Measurements from ENCODE around the gene VGF. TPM values are rescaled to one million over a fixed set of nuclear protein-coding genes. Genes with fewer than 3 reads are reported as not detected.

VGF gene
- total RNA-seq, 1 donor from 2014 or later = 0.77 TPM

DNA sequence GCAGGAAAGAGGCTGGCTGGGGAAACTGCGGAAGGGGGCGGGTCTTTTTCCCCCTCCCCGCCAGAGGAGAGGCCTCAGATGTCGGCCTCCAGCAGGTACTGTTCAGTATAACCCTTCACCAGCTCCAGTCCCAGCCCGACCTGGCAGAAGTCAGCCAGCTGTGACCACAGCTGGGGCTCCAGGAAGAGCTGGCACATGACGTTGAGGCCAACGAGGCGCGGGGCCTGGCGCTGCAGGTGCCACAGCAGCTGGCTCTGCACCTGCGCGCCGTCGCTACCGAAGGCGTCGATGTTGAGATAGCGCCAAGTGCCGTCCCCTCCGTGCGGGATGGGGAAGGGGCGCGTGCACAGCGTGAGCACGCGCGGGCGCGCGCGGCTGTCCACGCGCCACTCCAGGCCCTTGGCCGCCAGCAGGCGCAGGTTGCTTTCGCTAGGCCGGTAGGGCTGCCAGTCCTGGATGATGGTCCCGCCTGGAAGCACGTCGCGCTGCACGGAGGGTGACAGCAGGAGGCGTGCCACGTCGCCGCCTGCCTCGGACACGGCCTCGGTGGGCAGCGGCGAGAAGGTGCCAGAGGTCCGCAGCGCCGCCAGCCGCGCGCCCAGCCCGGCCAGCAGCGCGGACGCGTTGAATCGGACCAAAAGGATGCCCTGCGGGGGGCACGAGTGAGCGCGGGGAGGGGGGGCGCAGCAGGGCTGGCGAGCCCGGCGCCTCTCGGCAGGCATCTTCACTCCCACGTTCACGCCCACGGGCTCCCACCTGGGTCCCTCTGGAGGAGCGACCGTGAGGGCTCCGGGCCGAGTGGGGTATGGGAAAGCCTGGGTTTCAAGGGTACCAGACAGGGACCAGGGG is 6.9 kb upstream of the VGF start:
- TF ChIP-seq, protein P1, sequence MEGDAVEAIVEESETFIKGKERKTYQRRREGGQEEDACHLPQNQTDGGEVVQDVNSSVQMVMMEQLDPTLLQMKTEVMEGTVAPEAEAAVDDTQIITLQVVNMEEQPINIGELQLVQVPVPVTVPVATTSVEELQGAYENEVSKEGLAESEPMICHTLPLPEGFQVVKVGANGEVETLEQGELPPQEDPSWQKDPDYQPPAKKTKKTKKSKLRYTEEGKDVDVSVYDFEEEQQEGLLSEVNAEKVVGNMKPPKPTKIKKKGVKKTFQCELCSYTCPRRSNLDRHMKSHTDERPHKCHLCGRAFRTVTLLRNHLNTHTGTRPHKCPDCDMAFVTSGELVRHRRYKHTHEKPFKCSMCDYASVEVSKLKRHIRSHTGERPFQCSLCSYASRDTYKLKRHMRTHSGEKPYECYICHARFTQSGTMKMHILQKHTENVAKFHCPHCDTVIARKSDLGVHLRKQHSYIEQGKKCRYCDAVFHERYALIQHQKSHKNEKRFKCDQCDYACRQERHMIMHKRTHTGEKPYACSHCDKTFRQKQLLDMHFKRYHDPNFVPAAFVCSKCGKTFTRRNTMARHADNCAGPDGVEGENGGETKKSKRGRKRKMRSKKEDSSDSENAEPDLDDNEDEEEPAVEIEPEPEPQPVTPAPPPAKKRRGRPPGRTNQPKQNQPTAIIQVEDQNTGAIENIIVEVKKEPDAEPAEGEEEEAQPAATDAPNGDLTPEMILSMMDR (IDR thresholded peaks at IDR 0.05; ENCODE audit: unreplicated experiment) = no peak

DNA sequence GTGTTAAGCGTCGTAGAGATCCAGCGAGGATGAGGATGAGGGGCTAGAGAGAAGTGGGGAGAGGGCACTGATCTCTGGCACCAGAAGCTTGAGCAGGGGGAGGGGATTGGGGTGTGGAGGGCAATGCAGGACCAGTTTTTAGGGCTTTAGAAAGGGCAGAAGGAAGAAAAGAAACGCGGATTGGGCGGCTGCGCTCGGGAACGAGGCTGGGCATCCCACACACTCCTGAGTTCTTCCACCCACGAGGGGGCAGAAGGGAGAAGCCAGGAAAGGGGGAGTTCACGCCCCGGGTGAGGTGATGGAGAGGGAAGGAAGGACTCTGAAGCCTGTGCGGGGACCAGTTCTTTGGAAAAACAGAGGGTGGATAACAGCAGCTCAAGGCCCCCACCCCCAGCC is 6.1 kb upstream of the VGF start:
- Mint-ChIP-seq H3K4me3 (ENCODE audit: unreplicated experiment) (peak overlapping the region; percentile 39), H3K9me3 (ENCODE audit: unreplicated experiment) (no peaks in the 10 kb centered on the region), H3K27me3 (ENCODE audit: unreplicated experiment) (peaks cover 59% of the 10 kb centered on the region), H3K27ac (ENCODE audit: unreplicated experiment) (peak overlapping the region; percentile 53), H3K36me3 (ENCODE audit: low read depth, unreplicated experiment) (peaks cover 7% of the 10 kb centered on the region), H3K4me1 (ENCODE audit: unreplicated experiment) (peaks cover 20% of the 10 kb centered on the region)
- TF ChIP-seq, protein P1 (IDR thresholded peaks at IDR 0.05; ENCODE audit: unreplicated experiment) = no peak
- no peak for DNase-seq (ENCODE audit: low spot score)

More for the DNA sequence above, 6.9 kb upstream of the VGF start:
- no peaks in the 10 kb centered on the region for H3K9me3 Mint-ChIP-seq (ENCODE audit: unreplicated experiment)
- peaks cover 60% of the 10 kb centered on the region for H3K27me3 Mint-ChIP-seq (ENCODE audit: unreplicated experiment)
- no peak overlapping the region for H3K4me3 Mint-ChIP-seq (ENCODE audit: unreplicated experiment)
- no peak for DNase-seq (ENCODE audit: low spot score)
- no peak overlapping the region for H3K27ac Mint-ChIP-seq (ENCODE audit: unreplicated experiment)
- H3K36me3 Mint-ChIP-seq (ENCODE audit: low read depth, unreplicated experiment) = peaks cover 7% of the 10 kb centered on the region
- peaks cover 20% of the 10 kb centered on the region for H3K4me1 Mint-ChIP-seq (ENCODE audit: unreplicated experiment)

DNA sequence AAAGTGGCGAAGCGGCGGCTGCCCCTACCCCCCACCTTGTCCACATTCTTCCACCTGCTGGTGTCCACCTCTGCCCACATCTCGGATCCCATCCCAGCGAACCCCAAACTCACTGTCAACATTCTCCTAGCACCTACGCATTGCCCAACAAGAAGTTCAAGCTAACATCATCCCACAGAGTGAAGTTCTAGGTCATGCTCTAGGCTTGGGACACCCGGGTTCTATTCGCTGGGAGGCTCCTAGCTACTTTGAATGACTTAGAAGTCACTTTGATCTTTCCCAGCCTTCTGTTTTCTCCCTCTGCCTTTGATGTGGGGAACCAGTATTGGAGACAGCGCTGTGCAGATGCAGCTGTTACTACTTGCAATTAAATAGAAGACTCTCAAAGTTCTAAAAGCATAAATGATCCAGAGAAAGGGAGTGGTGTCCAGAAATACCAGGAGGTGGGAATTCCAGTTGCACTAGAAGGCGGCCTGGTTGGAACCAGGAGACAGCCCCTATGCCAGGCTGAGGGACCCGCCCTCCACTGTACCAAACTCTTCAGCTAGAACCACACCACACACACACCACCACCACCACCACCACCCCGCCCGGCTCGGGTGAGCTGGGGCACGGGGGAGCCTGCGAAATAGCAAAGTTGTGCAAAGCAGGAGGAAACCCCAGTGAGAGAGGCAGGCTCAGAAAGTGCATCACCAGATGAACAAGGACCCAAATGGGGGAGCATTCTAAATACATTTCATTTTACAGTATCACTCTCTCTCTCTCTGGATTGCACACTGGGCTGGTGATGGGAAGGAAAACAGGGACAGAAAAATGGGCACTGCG is 5.5 kb upstream of the VGF start:
- H3K36me3 Mint-ChIP-seq (ENCODE audit: low read depth, unreplicated experiment) = peaks cover 7% of the 10 kb centered on the region
- TF ChIP-seq, protein P1 (IDR thresholded peaks at IDR 0.05; ENCODE audit: unreplicated experiment) = no peak
- H3K4me1 Mint-ChIP-seq (ENCODE audit: unreplicated experiment) = peaks cover 23% of the 10 kb centered on the region
- peak overlapping the region; percentile 51 for H3K4me3 Mint-ChIP-seq (ENCODE audit: unreplicated experiment)
- peaks cover 59% of the 10 kb centered on the region for H3K27me3 Mint-ChIP-seq (ENCODE audit: unreplicated experiment)
- H3K27ac Mint-ChIP-seq (ENCODE audit: unreplicated experiment) = peak overlapping the region; percentile 53
- no peaks in the 10 kb centered on the region for H3K9me3 Mint-ChIP-seq (ENCODE audit: unreplicated experiment)
- DNase-seq (ENCODE audit: low spot score) = no peak

DNA sequence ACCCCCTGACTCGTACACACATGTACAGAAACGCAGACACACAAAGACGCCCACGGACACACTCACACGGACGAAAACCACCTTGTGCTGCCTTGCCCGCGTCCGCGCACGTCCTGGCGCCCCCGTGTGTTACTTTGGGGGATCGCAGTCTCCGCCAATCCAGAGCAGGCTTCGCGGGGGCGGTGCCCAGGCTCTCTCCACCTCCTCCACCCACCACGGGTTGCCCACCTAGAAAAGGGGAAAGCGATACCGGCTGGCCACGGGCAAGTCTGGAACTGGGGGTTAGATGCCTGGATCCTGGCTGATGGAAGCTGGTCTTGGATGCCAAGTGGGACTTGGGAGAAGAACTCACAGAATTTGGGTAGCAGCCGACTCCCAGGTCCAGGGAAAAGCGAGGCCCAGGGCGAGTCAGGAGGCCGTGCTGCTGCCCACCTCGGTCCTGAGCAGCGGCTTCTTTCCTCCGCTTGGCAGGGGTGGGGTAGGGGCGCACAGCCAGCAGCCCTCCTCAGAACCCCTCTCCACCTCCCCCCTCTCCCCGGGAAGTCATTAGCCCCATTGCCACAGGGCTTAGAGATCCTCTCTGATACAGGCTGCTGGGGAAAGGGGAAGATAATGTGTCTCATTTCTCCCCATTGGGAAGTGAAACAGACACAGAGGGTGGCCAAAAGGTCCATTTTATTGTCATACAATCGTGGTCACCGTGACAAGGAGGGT is 4.6 kb upstream of the VGF start:
- Mint-ChIP-seq H3K9me3 (ENCODE audit: unreplicated experiment) (no peaks in the 10 kb centered on the region), H3K36me3 (ENCODE audit: low read depth, unreplicated experiment) (peaks cover 7% of the 10 kb centered on the region), H3K27ac (ENCODE audit: unreplicated experiment) (no peak overlapping the region), H3K4me3 (ENCODE audit: unreplicated experiment) (no peak overlapping the region), H3K27me3 (ENCODE audit: unreplicated experiment) (peaks cover 57% of the 10 kb centered on the region), H3K4me1 (ENCODE audit: unreplicated experiment) (peaks cover 28% of the 10 kb centered on the region)
- DNase-seq (ENCODE audit: low spot score) = peak; percentile 90
- TF ChIP-seq, protein P1 (IDR thresholded peaks at IDR 0.05; ENCODE audit: unreplicated experiment) = peak; percentile 84
